GM12878 (cell line): ENCODE results near the gene MAPKAPK3.

Source experiments
- CTCF ChIP-seq, 3 experiments: IDR thresholded peaks in 2 of 3; conservative IDR thresholded peaks in 1 of 3; 2 replicates each; pipeline ENCODE4 v1.5.1; 2011; ENCODE audit warnings: low read depth in 3 of 3, low read length in 3 of 3, mild to moderate bottlenecking in 3 of 3, control low read depth in 2 of 3, moderate library complexity in 2 of 3, inconsistent platforms in 1 of 3, mixed read lengths in 1 of 3; ENCODE audit not compliant: control insufficient read depth in 2 of 3, insufficient read depth in 1 of 3; ENCODE audit errors: extremely low read depth in 1 of 3
- POLR2A ChIP-seq: IDR thresholded peaks from 2 replicates; pipeline ENCODE4 v1.6.1; 2011; ENCODE audit warnings: low read depth, mild to moderate bottlenecking, low read length
- YBX1 ChIP-seq: fragments of 450-650 bp; IDR thresholded peaks from 2 replicates; pipeline ENCODE4 v1.6.1; 2016; ENCODE audit warnings: antibody characterized with exemption
- ZBTB4 ChIP-seq: fragments of 450-650 bp; formaldehyde crosslinking; IDR thresholded peaks from 2 replicates; pipeline ENCODE4 v1.4.0; 2022; ENCODE audit warnings: mild to moderate bottlenecking, moderate library complexity

- no peak for TF ChIP-seq POLR2A
- no peak for TF ChIP-seq CTCF (IDR thresholded peaks at IDR 0.05 in 2 of 3, conservative IDR thresholded peaks at IDR 0.05 in 1 of 3; ENCODE audit: control insufficient read depth in 2 of 3, extremely low read depth in 1 of 3, insufficient read depth in 1 of 3, low read depth in 3 of 3, low read length in 3 of 3)
- TF ChIP-seq YBX1, result no peak
- no peak for TF ChIP-seq ZBTB4 (CRISPR knock-in tag)
Observed at GRCh38 chr3:50594253-50594785, 22.6 kb upstream of the MAPKAPK3 start.
